Measurements from ENCODE around the gene AKR1B1.

DNA sequence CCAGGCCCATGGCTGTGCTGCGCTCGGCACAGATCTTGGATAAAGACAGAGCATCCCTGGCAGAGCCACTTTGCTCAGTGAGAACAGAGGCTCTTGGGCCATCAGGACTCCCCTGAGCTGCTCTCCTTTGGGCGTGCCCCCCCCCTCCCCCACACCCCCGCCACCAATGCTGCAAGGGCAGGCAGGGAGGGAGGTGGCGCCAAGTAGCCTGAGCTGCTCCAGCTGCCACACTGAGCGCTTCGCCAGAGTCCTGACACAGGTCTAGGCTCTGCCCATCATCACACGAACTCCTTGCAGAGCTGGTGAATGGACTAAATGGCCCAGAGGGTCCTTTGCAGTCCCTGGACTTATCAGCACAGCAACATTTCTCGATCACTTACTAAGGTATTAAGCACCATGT, 12.5 kb downstream of the AKR1B1 start:
- TF ChIP-seq POLR2AphosphoS5 (IDR thresholded peaks at IDR 0.05): no peak
- TF ChIP-seq POLR2A (IDR thresholded peaks at IDR 0.05; ENCODE audit: low read depth): no peak
- TF ChIP-seq, protein P1, sequence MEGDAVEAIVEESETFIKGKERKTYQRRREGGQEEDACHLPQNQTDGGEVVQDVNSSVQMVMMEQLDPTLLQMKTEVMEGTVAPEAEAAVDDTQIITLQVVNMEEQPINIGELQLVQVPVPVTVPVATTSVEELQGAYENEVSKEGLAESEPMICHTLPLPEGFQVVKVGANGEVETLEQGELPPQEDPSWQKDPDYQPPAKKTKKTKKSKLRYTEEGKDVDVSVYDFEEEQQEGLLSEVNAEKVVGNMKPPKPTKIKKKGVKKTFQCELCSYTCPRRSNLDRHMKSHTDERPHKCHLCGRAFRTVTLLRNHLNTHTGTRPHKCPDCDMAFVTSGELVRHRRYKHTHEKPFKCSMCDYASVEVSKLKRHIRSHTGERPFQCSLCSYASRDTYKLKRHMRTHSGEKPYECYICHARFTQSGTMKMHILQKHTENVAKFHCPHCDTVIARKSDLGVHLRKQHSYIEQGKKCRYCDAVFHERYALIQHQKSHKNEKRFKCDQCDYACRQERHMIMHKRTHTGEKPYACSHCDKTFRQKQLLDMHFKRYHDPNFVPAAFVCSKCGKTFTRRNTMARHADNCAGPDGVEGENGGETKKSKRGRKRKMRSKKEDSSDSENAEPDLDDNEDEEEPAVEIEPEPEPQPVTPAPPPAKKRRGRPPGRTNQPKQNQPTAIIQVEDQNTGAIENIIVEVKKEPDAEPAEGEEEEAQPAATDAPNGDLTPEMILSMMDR (IDR thresholded peaks at IDR 0.05): no peak
